Epithelial cell of esophagus (primary cell): ENCODE results near the gene ZNF43.
"Not testable (repeated sequence)": the region's sequence is repeated elsewhere in the genome, so short reads cannot be mapped to it uniquely, and the experiment has no call there.

Source experiments
- DNase-seq: peaks from one replicate; pipeline ENCODE4 v3.0.0; 2010; ENCODE audit warnings: low read depth
- H3K4me3 ChIP-seq: 2 replicates; pipeline ENCODE4 v1.5.1; 2011; ENCODE audit warnings: mild to moderate bottlenecking, low read length, control low read depth
- TF ChIP-seq, protein P1 (sequence below): IDR thresholded peaks from 2 replicates; pipeline ENCODE4 v1.5.1; 2011; ENCODE audit warnings: low read depth, mild to moderate bottlenecking, low read length, control low read depth, inconsistent platforms; ENCODE audit not compliant: insufficient read depth; ENCODE audit errors: missing control alignments

Gene ZNF43

DNA sequence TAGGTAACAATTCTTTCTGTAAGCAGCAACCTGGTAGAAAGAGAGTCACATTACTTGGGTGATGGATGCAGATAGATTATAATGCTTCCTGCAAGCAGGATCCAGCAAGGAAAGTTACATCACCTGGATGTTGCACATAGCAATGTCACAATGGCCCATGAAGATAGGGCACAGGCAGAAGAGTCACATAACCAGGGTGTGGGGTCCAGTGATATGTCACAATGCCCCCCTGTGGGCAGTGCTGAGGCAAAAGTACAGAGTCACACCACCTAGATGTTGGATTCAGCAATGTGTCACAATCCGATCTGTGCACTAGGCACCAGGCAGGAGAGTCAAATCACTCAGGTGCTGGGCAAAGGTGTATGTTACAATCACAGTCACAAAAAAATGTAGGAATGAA lies 4.0 kb upstream of the ZNF43 start:
- TF ChIP-seq, protein P1, sequence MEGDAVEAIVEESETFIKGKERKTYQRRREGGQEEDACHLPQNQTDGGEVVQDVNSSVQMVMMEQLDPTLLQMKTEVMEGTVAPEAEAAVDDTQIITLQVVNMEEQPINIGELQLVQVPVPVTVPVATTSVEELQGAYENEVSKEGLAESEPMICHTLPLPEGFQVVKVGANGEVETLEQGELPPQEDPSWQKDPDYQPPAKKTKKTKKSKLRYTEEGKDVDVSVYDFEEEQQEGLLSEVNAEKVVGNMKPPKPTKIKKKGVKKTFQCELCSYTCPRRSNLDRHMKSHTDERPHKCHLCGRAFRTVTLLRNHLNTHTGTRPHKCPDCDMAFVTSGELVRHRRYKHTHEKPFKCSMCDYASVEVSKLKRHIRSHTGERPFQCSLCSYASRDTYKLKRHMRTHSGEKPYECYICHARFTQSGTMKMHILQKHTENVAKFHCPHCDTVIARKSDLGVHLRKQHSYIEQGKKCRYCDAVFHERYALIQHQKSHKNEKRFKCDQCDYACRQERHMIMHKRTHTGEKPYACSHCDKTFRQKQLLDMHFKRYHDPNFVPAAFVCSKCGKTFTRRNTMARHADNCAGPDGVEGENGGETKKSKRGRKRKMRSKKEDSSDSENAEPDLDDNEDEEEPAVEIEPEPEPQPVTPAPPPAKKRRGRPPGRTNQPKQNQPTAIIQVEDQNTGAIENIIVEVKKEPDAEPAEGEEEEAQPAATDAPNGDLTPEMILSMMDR: no peak
- DNase-seq: no peak
- no peak overlapping the region for H3K4me3 ChIP-seq

DNA sequence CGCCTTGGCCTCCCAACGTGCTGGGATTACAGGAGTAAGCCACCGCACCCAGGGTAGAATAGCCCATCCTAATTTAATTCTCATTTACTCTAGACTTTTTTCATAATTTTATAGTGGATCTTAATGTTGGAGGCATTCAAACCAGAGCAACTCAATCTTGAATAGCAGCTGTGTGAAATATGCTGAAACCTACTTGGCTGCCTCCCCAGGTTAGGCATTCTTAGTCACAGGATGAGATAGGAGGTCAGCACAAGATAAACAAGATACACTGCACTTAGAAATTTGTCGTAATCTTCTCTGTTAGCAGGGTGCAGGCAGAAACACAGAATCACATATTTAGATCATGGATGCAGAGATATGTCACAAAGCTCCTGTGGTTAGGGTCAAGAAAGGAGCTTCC lies 2.7 kb upstream of the ZNF43 start:
- H3K4me3 ChIP-seq: no peak overlapping the region
- no peak for DNase-seq
- TF ChIP-seq, protein P1: no peak

DNA sequence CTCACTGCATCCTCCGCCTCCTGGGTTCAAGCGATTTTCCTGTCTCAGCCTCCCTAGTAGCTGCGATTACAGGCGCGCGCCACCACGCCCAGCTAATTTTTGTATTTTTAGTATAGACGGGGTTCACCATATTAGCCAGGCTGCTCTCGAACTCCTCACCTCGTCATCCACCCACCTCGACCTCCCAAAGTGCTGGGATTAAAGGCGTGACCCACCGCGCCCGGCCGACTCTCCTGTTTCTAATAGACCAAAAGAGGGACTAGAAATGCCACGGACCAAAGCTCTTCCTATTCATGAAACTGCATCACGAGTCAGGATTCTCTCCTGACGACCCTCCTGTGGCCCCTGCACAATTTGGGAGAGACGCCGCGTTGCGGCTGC lies 563 bp downstream of the ZNF43 start:
- TF ChIP-seq, protein P1: no peak
- H3K4me3 ChIP-seq: peak overlapping the region; percentile 74
- DNase-seq: no peak

DNA sequence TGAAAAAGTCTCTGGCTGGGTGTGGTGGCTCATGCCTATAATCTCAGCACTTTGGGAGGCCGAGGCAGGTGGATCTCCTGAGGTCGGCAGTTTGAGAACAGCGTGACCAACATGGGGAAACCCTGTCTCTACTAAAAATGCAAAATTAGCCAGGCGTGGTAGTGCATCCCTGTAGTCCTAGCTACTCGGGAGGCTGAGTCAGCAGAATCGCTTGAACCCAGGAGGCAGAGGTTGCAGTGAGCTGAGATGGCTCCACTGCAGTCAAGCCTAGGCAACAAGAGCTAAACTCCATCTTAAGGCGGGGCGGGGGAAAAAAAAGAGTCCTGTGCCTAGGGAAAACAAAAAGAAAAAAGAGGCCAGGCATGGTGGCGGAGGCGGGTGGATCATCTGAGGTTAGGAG lies 2.2 kb downstream of the ZNF43 start:
- no peak overlapping the region for H3K4me3 ChIP-seq
- TF ChIP-seq, protein P1: no peak
- no peak for DNase-seq

DNA sequence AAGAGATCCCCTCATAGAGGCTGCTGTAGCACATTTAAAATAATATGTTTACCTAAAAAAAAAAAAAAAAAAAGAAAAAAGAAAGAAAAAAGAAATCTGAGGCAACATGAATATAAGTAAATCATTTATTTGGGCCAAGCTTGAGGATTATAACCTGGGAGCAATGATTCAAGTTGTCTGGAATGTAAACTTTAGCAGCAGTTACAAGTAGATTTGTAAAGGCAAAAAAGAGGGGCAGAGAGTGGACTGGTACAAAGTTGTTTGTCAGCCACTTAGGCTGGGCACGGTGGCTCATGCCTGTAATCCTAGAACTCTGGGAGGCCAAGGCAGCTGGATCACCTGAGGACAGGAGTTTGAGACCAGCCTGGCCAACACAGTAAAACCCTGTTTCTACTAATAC lies 11.3 kb downstream of the ZNF43 start:
- TF ChIP-seq, protein P1: no peak
- DNase-seq: no peak
- no peak overlapping the region for H3K4me3 ChIP-seq

DNA sequence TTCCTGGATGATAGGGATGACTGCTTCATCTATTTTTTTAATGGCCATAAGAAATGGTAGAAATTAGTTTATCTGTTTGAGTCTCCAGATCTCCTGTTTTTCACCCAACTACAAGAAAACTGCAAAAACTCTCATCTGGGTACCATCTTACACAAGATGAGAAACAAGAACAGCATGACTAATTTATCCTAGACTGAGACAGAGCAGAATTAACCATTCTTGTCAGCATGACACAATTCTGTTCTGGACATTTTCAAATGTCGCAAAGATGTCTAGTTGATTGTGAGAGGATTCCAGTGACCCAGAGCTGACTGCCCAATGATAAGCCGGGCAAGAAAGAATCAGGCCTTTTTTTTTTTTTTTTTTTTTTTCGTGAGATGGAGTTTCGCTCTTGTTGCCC lies 12.8 kb downstream of the ZNF43 start:
- H3K4me3 ChIP-seq: no peak overlapping the region
- TF ChIP-seq, protein P1: no peak
- DNase-seq: no peak

DNA sequence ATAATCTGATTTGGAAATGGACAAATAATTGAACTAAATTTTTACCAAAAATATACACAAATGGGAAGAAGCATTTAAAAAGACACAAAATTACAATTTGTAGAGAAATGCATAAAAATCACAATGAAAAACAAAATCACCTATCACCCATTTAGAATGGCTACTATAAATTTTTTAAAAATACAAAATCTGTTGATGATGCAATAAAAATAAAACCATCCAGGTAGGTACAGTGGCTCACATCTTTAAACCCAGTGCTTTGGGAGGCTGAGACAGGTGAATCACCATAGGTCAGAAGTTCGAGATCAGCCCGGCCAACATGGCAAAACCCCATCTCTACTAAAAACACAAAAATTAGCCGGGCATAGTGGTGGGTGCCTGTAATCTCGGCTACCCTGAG lies 23.5 kb downstream of the ZNF43 start:
- no peak overlapping the region for H3K4me3 ChIP-seq
- DNase-seq: no peak
- TF ChIP-seq, protein P1: no peak

DNA sequence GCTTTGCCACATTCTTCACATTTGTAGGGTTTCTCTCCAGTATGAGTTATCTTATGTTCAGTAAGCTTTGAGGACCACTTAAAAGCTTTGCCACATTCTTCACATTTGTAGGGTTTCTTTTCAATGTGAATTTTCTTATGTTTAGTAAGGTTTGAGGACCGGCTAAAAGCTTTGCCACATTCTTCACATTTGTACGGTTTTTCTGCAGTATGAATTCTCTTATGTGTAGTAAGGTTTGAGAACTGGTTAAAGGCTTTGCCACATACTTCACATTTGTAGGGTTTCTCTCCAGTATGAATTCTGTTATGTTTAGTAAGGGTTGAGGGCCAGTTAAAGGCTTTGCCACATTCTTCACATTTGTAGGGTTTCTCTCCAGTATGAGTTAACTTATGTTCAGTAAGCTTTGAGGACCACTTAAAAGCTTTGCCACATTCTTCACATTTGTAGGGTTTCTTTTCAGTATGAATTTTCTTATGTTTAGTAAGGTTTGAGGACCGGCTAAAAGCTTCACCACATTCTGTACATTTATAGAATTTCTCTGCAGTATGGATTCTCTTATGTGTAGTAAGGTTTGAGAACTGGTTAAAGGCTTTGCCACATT lies 27.5 kb downstream of the ZNF43 start:
- DNase-seq, H3K4me3 ChIP-seq: not testable (repeated sequence)
